CD4-positive, alpha-beta T cell treated with Interleukin-17A for 1 hour (primary cell): ENCODE data around the gene SOHLH1.

ENCODE experiments used
- DNase-seq: peaks from one replicate; pipeline ENCODE4 v3.0.0-alpha.2; 2020

Gene SOHLH1

DNA sequence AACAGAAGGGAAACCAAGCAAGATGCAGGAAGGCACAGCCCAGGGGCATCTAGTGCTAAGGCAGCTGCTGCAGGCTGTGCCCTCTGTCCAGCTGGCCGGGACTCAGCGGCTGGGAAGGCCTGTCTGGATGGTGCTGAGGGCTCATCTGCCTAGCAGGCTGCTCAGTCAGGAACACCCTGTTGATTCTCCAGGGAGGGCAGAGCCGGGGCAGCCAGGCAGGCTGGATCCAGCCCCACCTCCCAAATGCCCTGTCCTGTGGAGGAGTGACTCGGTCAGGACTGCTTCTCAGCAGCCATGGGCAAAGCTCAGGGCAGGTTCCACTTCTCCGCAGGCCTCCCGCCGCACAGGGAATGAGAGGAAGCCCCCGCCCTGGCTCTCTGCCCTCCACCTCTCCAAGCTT is 44.0 kb downstream of the SOHLH1 start:
- DNase-seq, result no peak

DNA sequence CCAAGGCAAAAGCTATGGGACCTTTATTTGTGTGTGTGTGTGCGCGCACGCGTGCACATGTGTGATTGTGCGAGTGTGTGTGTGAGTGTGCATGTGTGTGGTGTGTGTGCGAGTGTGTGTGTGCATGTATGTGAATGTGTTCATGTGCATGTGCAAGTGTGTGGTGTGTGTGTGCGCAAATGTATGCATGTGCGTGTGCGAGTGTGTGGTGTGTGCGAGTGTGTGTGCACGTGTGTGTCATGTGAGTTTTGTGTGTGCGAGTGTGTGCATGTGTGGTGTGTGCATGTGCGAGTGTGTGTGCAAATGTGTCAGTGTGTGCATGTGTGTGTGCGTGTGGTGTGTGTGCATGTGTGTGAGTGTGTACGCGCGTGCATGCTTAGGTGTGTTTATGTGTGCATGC is 48.9 kb downstream of the SOHLH1 start:
- DNase-seq, result no peak

DNA sequence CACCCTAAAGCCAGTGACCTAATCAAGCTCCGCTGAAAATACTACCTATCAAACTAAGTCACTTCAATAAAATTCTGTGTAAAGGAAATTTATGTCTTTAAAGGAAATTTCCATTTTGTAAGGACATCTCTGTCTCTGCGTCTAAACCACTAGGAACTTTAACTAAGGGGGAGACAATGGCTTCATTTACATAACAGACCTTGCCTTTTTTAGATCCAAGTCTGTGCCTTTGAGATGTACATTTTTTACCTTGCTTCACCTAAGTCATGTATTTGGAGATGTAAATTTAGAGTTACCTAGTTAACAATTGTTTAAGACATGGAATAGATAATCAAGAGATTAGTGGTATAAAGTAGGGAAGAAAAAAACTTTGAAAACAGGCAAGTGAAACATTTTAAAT is 49.8 kb downstream of the SOHLH1 start:
- no peak for DNase-seq

DNA sequence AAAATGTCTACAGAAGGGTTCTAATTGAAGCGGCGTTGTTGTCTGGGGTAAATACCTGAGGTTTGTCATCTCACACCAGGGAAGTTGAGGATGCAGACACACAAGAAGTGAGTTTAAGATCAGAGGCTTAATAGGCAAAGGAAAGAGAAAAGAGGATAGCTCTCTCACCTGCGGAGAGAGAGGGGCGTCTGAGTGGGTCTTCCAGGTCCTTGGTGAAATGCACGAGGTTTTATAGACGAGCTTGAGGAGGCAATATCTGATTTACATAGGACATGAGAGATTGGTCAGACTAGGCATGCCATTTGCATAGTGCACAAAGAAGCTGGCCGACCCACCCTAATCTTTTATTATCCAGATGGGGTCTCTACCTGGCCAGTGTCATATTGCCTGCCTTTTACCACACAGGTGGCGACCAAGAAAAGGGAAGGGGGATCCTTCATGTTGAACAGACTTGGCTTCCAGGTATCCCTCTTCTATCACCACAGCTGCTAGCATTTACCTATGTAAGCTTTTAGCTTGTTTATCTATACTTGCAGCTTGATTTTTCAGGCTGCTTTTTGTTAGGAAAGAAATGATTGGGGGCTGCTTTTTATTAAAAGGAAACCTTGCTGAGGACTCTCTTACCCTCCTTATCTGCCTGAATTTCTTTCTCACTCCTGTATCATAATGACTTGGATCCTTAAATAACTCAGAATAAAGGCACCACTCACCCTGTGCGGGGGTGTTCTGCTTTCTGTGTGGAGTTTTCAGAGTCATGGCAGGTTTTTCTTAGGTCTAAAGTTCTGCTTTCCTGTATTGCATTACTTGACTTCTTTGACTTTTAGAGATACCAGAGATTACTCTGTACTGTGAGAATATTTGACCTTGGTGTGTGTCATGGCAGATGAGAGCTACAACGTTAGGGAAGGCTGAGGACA is 50.5 kb downstream of the SOHLH1 start:
- DNase-seq, result no peak

DNA sequence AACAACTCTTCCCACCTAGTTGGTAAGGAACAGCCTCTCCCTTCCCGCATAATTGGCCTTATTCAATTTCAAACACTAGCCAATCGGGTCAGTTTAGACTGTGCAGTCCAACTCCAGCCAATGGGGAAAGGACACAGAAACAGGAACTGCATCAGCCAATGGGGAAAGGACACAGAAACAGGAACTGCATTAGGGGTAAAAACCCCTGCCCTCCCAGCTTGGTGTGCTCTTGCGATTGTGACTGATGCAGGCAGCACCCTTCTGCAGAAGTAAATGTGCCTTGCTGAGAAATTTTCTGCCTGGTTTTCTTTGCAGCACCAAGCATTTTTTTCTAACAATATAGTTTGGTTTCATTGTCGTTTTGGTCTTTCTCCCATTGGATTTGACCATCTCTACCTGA is 51.4 kb downstream of the SOHLH1 start:
- no peak for DNase-seq

DNA sequence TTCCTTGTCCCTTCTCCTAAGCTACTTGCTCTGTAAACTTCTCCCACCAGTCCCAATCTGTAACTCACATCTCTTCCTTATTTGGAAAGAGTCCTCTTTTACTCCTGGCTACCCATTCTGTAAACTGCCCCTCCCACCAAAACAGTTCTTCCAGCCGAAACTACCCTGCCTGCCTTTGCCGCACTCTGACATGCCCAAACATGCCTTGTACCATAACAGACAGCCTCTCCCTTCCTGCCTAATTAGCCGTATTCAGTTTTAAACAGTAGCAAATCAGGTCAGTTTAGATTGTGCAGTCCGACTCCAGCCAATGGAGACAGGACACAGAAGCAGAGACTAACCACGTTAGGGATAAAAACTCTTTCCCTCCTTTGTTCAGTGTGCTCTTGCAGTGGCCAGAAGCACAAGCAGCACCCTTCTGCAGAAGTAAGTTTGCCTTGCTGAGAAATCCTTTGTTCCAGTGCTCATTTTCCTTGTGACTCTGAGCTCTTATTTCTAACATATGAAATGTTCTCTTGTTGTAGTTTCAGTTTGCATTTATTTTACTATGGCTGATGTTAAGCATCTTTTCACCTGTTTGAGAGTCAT is 54.6 kb downstream of the SOHLH1 start:
- DNase-seq, result no peak
